HG03064 (cell line): Measurements from ENCODE around the gene GRHPR.
"Not testable (repeated sequence)": the region's sequence is repeated elsewhere in the genome, so short reads cannot be mapped to it uniquely, and the experiment has no call there.

Experiments used
- ATAC-seq: cut with Tn5 transposase; IDR thresholded peaks from one replicate; pipeline ENCODE4 v1.9.1; 2021; ENCODE audit warnings: low read depth; ENCODE audit not compliant: unreplicated experiment

GRHPR gene

DNA sequence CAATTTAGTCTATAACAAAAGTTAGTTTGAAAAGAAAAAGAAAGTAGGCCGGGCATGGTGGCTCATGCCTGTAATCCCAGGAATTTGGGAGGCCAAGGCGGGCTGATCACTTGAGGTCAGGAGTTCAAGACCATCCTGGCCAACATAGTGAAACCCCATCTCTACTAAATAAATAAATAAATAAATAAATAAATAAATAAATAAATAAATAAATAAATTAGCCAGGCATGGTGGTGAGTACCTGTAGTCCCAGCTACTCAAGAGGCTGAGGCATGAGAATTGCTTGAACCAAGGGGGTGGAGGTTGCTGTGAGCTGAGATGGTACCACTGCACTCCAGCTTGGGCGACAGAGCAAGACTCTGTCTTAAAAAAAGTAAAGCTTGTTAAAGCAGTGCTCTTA is 24.5 kb upstream of the GRHPR start:
- ATAC-seq: not testable (repeated sequence)

DNA sequence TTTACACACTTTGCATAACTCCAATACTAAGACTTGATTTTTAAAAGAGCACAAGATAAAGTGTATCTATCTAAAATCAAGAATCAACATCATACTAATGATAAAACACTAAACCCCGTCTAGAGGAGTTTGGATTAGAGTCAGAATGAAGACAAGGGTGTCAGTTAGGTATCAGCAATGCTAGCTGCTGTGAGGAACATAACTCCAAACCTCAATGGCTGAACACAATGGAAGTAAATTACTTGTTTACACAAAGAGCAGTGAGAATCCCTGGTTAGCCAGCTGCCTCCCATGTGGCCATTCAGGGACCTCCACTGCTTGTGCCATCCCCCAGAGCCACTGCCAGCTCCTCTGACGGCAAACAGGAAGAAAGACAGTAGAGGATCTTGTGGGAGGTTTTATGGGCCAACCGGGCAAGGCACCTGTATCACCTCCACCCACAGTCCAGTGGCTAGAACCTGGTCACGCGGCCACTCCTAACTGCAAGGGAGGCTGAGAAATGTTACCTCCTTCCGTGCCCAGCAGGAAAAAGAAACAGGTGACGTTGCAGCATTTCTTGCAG is 24.0 kb upstream of the GRHPR start:
- no peak for ATAC-seq

DNA sequence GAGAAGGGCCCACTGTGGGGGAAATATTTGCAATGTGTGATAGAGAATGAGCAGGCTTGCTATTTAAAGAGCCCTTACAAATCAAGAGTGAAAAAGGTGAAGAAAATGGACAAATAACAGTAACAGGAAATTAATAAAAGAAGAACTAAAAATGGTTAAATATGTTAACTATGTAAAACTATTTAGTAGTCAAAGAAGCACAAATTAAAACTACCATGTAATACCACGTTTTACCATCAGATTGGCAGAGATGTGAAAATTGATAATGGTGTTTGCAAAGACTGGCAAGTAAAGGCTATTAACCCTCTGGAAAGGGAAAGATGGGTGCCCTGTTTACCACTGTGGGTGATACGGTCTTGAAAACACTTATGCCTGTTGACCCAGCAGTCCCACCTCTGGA is 23.2 kb upstream of the GRHPR start:
- ATAC-seq: no peak

DNA sequence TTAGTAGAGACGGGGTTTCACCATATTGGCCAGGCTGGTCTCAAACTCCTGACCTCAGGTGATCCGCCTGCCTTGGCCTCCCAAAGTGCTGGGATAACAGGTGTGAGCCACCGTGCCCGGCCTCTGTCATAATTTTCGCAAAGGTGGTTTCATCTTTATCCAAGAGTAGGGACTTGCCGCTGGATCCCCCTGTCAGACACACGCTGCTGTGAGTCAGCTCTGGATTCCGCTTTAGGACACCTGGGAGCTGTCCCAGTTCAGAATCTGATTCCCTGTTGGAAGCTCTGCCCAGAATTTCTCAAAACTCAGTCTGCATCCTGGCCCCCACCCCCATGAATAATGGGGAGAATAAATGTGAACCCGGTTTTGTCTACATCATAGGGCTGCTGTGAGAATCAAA is 17.9 kb upstream of the GRHPR start:
- ATAC-seq: no peak

DNA sequence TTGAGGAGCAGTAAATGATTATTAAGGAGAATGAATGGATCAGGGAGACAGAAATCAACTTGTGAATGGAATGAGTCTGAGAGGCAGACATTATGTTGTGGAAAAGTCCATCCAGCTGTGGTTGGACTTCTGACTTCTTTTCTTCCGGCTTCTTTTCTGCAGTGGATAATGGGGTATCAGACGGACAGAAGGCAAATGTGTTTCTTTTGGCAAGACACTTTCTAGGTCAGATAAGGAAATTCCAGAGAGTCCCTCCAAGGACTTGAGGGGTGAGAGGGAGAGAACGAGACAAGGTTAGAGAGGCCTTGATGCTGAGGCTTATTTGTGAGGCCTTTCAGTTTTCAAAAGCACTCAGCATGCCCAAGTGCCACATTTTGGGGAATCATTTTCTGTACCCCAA is 17.1 kb upstream of the GRHPR start:
- ATAC-seq: no peak

DNA sequence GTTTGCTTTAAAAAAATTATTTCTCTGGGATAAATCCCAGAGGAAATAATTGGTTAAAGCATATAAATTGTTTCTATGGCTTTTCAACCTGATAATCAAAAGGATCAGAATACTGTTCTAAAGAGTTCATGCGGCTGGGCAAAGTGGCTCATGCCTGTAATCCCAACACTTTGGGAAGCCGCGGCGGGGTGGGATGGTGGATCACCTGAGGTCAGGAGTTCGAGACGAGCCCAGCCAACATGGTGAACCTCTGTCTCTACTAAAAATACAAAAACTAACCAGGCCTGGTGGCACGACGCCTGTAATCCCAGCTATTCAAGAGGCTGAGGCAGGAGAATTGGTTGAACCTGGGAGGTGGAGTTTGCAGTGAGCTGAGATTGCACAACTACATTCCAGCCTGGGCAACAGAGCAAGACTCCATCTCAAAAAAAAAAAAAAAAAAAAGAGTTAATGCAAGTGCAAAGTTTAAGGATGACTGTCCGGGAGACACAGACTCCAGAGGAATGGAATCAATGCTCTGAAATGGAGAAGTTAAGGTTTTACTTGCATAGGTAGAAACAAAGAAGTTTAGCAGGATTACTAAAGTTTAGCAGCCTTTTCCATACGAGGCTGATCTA is 16.6 kb upstream of the GRHPR start:
- ATAC-seq: no peak

DNA sequence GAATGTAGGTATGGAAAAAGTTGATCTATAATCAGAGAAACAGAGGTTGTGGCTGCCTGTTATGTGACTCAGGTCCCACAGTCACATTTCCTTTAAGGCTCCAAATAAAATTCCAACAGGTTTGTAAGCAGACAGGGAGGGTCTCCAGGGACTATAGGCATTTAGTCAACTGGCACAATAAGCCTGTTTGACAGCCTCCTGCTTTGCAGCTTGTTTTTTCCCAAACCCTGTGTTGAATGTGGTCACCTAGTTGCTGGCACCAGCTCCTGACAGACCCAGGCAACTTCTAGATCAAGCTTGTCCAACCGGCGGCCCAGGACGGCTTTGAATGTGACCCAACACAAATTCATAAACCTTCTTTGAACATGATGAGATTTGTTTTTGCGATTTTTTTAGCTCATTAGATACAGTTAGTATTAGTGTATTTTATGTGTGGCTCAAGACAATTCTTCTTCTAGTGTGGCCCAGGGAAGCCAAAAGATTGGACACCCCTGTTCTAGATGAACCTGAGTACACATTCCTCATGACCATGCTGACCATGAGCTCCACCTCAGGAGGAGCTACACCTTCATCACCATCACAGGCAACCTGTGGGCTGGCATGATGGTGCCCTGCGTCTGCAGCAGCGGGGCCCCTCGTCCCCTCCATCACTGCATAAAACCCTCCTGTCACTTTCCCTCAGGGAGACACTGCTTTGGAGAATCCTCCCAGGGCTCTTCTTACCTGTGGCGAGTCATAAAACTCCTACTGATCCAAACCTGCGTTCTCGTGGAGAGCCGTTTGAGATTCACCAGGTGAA is 15.7 kb upstream of the GRHPR start:
- no peak for ATAC-seq

DNA sequence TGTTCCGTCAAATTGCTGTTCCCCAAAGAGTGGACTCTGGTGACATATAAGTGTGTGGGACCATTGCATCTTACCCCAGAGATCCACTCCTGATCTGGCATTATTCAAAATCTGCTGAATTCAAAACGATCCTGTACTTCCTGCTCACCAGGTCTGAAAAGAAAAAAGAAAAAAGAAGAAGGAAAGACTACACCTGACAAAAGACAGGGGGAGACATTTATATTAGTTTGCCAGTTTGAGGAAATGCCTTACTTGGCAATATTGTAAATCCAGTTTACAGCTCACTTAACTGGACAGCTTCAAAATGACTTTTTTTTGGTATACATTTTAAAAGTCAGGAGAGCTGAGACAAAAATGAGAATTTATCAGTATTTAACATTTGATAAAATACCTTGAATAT is 15.0 kb upstream of the GRHPR start:
- no peak for ATAC-seq

DNA sequence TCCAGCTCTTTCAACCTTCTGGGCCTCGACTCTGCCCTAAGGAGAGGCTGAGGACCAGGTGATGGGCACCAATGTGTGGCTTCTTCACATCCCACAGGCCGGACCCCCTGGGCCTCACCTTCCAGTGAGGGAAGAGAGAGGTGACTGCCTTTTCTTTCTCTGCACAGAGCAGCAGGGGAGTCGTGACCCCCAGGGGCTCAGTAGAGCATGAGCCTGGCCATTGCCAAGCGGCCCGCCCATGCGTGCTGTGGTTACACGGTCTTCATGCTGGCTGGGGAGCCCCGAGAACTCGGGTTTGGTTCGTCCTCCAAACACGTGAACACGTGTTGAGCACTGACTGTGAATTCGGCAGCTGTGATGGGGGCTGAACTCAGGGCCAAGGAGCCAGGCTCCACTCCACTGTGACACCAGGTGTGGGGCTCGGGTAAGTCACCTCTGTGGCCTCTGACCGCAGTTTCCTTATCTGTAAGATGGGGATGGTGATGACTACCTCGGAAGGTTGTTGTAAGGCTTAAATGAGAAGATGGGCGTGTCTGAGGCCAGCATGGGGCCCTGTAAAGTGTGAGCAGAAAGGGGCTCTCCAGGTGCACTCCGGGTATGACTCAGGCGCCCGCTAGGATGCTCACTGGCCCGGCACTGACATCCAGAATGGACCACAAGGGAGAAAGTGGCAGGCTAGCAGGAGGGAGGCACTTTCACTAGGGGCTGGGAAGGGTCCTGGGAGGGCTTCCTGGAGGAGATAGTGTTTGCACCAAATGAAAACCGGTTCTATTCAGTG is 13.4 kb upstream of the GRHPR start:
- ATAC-seq: peak; percentile 81

DNA sequence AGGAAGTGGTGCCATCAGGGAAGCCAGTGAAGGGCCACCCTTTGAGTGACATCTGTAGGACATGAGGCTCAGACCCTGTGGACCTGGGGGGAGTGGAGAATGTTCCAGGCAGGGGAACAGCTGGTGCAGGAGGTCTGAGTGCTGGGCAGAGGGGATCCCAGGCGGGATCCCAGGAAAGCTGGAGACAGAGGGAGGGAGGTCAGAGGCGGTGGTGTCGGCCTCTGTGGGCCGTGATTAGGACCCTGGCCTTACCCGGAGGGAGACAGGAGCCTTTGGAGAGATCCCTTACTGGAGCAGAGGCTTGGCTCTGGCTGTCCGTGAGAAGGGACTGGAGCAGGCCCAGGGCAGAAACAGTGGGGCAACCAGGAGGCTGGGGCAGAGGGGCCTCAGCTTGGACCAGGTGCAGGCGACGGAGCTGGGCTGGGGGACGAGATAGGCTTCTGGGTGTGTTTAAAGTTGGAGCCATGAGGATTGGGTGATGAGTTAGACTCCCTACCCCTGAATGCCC is 12.1 kb upstream of the GRHPR start:
- no peak for ATAC-seq

DNA sequence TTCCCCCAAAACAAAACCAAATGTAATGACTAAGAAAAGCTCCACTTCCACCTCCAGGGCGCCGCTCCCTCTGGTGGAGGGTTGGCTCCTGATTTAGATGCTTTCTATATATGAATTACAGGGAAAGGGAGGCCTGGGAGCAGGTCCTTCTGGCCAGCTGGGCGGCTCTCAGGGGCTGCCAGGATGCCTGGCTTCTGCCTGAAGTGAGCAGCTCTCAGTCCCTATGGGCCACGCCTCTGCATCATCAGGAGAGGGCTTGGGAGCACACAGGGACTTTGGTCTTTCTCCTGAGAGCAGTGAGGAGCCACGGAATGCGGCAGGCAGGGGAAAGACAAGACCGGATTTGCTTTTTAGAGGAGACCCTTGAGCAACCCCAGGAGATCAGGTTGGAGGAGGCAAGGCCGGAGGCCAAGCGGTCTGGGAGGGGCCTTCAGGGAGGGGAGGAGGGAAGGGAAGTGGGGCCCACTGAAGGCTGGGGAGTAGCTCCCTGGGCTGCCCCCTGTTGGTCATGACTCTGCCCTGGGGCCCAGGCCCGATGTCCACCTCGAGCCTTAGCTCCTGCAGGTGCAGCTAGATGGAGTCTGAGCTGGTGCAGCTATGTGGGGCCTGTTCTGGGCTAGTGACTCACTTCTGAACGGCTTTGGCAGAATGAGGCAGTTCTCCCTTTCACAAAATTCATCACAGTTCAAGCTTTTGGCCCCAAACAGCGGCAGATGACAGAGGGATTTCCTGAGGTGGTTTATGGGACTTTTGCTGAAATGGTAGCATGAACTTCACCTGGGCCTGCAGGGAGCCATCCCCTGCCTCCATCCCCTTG is 11.3 kb upstream of the GRHPR start:
- ATAC-seq: peak; percentile 26

DNA sequence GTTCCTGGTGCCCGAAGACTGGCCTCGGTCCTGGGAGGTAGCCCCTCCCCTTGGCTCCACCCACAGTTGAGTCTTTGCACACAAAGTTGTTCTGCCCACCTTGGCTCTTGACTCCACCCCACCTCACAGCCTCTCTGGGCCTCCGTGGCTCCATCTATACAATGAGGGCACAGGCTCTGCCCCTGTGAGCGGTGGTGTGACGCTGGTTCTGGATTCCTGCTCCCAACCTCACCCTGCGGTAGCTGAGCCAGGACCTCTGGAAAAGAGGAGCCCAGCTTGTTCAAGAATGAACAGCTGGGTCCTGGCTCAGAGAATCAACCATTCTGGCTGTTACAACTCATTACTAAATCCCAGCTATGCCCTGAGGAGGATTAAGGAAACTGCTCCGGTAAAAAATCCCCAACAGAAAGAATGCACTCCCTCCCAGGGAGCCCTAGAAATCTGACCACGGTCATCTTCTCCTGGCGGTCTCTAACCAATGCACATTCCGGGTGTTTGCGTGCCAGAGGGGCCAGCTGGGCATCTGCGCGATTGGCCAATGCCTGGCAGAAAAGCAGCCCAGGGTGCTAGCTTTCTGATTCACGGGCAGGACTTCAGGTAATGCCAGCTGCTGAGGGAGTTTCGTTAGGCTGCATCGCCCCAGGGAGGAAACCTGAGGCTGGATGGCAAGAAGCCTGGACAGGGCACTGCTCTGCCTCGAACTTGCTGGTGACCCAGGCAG is 9.9 kb upstream of the GRHPR start:
- no peak for ATAC-seq

DNA sequence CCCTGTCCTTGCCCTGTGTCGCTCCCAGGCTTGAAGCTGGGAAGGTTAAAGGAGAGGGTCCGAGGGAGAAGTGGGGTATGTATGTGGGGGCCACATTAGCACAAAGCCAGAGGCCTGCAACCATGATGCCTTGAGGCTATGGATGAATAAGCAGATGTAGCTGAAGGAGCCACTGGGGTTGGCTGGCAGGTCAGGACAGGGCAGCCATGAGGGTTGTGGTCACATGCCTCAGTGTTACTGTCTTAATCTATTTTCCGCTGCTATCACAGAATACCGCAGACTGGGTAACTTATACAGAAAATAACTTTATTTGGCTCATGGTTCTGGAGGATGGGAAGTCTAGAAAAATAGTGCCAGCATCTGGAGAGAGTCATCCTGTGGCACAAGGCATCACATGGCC is 9.2 kb upstream of the GRHPR start:
- no peak for ATAC-seq

DNA sequence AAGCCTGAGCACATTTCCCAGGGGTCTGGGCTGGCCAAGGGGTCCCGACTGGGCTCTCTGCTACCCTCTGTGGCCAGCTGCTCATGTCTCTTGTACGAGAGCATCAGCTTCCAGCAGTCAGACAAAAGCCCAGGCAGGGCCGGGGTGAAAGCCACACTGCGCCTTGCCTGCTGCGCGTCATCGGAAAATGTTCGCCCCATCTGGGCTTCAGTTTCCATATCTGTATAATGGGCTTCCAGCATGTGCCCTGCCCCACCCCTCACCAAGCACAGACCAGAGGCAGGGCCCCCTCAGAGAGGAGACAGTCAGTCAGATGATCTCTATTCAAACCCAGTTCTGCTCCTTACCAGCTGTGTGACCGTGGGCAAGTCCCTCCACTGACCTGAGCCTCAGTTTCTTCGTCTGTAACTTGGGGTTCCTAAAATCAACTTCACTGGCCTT is 8.0 kb upstream of the GRHPR start:
- ATAC-seq: no peak

DNA sequence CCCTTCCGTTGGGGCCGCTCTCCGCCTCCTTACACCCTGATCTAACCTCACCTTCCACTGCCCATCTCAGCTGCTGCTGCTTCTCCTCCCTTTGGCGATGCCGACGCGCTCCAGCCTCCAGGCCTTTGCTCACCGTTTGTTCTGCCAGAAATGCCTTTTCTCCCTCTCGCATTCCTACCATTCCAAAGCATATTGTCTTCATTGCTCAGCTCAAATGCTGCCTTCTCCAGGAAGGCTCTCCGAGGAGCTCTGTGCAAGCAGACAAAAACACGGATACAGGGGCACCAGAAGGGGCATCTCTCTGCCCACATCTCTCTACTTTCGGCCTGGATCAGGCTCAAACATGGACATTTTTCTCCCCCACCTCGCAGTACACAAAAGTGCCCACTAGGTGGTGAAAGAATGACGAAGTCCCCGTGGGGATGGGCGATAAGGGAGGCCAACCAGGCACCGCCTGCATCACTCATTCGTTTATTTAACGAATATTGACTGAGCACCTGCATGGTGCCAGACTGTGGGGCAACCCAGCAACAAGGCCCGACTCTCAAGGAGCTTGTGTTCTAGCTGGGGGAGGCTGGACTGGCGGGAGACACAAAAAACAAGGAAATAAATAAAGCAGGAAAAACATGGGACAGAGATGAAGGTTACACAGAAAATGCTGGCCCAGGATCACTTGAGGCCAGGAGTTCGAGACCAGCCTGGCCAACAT is 7.3 kb upstream of the GRHPR start:
- no peak for ATAC-seq

DNA sequence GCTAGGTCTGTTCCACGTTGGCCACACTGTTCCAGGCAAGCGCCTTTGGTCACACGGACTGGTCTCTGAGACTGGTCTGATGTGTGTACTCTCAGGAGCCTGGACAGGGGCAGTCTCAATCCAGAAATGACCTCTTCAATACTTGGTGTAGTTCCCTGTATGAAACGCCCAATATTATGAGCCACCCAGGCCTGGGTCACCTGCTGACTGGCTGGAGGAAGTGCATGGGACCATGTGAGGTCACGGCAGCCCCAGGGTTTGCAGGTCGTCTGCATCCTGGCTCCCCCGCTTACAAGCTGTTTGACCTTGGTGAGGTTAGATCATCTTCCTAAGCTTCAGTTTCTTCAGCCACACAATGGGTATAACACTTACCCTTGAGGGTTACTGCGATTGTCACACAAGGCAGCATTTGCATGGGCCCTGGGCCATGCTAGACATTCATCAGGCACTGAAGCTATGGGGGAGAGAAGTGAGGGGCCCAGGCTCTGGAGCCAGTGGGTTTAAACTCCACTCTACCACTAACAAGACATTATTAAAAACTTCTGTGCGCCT is 5.2 kb upstream of the GRHPR start:
- no peak for ATAC-seq

DNA sequence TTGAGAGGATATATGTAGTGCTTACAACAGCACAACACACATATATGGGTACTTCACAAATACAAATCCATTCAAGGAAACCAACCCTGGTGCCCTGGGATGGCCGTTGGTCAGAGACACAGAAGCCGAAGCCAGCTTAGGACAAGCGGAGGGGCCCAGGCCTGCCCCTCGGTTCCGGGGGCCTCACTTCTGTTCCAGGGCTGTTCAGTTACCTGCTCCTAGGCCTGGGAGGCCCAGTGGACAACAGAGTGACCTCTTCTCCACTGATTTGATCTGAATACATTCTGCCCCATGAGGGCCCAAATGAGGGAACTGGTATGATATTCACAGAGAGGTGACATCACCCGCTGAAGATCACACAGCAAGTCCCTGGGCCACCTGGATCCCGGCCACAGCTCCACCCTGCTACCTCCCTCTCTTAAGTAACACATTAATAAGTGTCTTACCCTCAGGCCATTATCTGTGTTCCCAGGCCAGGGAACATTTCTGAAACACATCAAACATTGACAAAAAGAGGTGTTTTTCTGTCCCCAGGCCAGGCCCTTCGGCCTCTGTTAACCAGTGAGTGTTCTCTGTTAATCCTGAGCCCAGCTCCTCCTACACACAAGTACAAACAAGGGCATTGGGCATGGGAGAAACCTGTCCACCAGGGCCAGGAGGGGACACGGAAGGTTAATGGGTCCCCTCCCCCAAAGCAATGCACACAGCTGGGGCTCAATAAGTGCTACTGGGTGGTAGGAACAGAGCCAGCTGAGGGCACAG is 4.5 kb upstream of the GRHPR start:
- ATAC-seq: no peak

DNA sequence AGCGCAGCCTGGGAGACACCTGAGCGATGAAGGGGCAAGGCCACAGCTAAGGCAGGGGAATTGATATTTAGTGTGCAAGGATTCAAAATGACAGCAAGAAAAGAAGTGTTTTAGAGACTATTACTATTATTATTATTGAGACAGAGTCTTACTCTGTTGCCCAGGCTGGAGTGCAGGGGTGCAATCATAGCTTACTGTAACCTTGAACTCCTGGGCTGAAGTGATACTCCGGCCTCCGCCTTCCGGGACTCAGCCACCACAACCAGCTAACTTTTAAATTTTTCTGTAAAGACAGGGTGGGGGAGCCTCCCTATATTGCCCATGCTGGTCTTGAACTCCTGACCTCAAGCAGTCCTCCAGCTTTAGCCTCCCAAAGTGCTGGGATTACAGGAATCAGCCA is 3.3 kb upstream of the GRHPR start:
- no peak for ATAC-seq
